IPS DF 6.9 (cell line): Measurements from ENCODE around the gene NDC80.
A peak's percentile ranks its signal among the peaks of the same experiment; 100 is the strongest.

Experiments used
- DNase-seq: peaks from one replicate; pipeline ENCODE4 v3.0.0-alpha.2; 2013; ENCODE audit warnings: low read depth, low spot score
- H3K27ac ChIP-seq: one replicate; pipeline ENCODE4 v1.5.1; 2013; ENCODE audit warnings: low read length, control low read depth
- H3K27me3 ChIP-seq: 2 replicates; pipeline ENCODE4 v1.6.1; 2013; ENCODE audit warnings: mild to moderate bottlenecking, low read length; ENCODE audit not compliant: control insufficient read depth, insufficient read depth
- H3K36me3 ChIP-seq: 2 replicates; pipeline ENCODE4 v1.6.1; 2013; ENCODE audit warnings: low read length; ENCODE audit not compliant: control insufficient read depth, insufficient read depth
- H3K4me1 ChIP-seq: 2 replicates; pipeline ENCODE4 v1.6.1; 2013; ENCODE audit warnings: low read length; ENCODE audit not compliant: control insufficient read depth, insufficient read depth
- H3K4me3 ChIP-seq: 2 replicates; pipeline ENCODE4 v1.5.1; 2013; ENCODE audit warnings: mild to moderate bottlenecking, low read length
- H3K9me3 ChIP-seq: 2 replicates; pipeline ENCODE4 v1.6.1; 2013; ENCODE audit warnings: low read length, inconsistent platforms; ENCODE audit not compliant: control insufficient read depth, insufficient read depth
- WGBS: extraction: QIAGEN DNeasy Blood & Tissue Kit; methylation state at CpG from one replicate; pipeline ENCODE4 v1.1.7; 2013; ENCODE audit warnings: mixed read lengths, missing lambda C conversion rate; ENCODE audit not compliant: insufficient read length, insufficient coverage; 5-methylcytosine and 5-hydroxymethylcytosine counted together

NDC80 gene

GRCh38 chr18:2555895-2556294 is 15.5 kb upstream of the NDC80 start:
- no peak for DNase-seq
- no peaks in the 10 kb centered on the region for H3K4me1 ChIP-seq
- H3K27ac ChIP-seq: no peak overlapping the region
- no peaks in the 10 kb centered on the region for H3K9me3 ChIP-seq
- WGBS: no CpG with 5 or more reads among the region's 4 CpGs
- no peaks in the 10 kb centered on the region for H3K36me3 ChIP-seq
- no peaks in the 10 kb centered on the region for H3K27me3 ChIP-seq
- H3K4me3 ChIP-seq: no peak overlapping the region

GRCh38 chr18:2557536-2557935 is 13.8 kb upstream of the NDC80 start:
- no peaks in the 10 kb centered on the region for H3K27me3 ChIP-seq
- H3K27ac ChIP-seq: no peak overlapping the region
- no peaks in the 10 kb centered on the region for H3K4me1 ChIP-seq
- no peaks in the 10 kb centered on the region for H3K36me3 ChIP-seq
- no peak for DNase-seq
- H3K4me3 ChIP-seq: no peak overlapping the region
- H3K9me3 ChIP-seq: no peaks in the 10 kb centered on the region
- WGBS: no CpG with 5 or more reads among the region's 1 CpG

- DNase-seq: no peak
- no peaks in the 10 kb centered on the region for H3K4me1 ChIP-seq
- H3K4me3 ChIP-seq: no peak overlapping the region
- WGBS: no CpG with 5 or more reads among the region's 1 CpG
- no peaks in the 10 kb centered on the region for H3K27me3 ChIP-seq
- H3K36me3 ChIP-seq: no peaks in the 10 kb centered on the region
- no peak overlapping the region for H3K27ac ChIP-seq
- H3K9me3 ChIP-seq: no peaks in the 10 kb centered on the region
Observed at GRCh38 chr18:2559249-2559648, 12.1 kb upstream of the NDC80 start.

GRCh38 chr18:2564373-2564772 is 7.0 kb upstream of the NDC80 start:
- no peak overlapping the region for H3K4me3 ChIP-seq
- no peaks in the 10 kb centered on the region for H3K4me1 ChIP-seq
- no peaks in the 10 kb centered on the region for H3K36me3 ChIP-seq
- no CpG with 5 or more reads among the region's 1 CpG for WGBS
- H3K27ac ChIP-seq: no peak overlapping the region
- no peaks in the 10 kb centered on the region for H3K9me3 ChIP-seq
- no peaks in the 10 kb centered on the region for H3K27me3 ChIP-seq
- DNase-seq: no peak

GRCh38 chr18:2568129-2568528 is 3.2 kb upstream of the NDC80 start:
- Histone ChIP-seq H3K9me3 (no peaks in the 10 kb centered on the region), H3K36me3 (no peaks in the 10 kb centered on the region), H3K4me3 (no peak overlapping the region), H3K27ac (no peak overlapping the region), H3K4me1 (peaks cover 3% of the 10 kb centered on the region; the same call in 1 of the 2 replicates), H3K27me3 (no peaks in the 10 kb centered on the region)
- DNase-seq: no peak
- WGBS: no CpG with 5 or more reads among the region's 6 CpGs

- Histone ChIP-seq H3K4me3 (no peak overlapping the region), H3K27me3 (no peaks in the 10 kb centered on the region), H3K36me3 (no peaks in the 10 kb centered on the region), H3K4me1 (peaks cover 3% of the 10 kb centered on the region; the same call in 1 of the 2 replicates), H3K9me3 (no peaks in the 10 kb centered on the region), H3K27ac (no peak overlapping the region)
- no peak for DNase-seq
- no CpG with 5 or more reads among the region's 3 CpGs for WGBS
Observed at GRCh38 chr18:2568605-2569004, 2.8 kb upstream of the NDC80 start.

- Histone ChIP-seq H3K4me1 (peaks cover 3% of the 10 kb centered on the region; the same call in 1 of the 2 replicates), H3K27ac (no peak overlapping the region), H3K36me3 (no peaks in the 10 kb centered on the region), H3K9me3 (no peaks in the 10 kb centered on the region), H3K27me3 (no peaks in the 10 kb centered on the region), H3K4me3 (no peak overlapping the region)
- no peak for DNase-seq
- WGBS: no CpG with 5 or more reads among the region's 10 CpGs
Observed at GRCh38 chr18:2569338-2570207, 1.8 kb upstream of the NDC80 start.

- H3K9me3 ChIP-seq: no peaks in the 10 kb centered on the region
- no CpG with 5 or more reads among the region's 16 CpGs for WGBS
- H3K36me3 ChIP-seq: 0 out of 2 replicates have a peak, but pooled peaks cover 5% of the 10 kb centered on the region
- H3K4me3 ChIP-seq: peak overlapping the region; percentile 70
- H3K27me3 ChIP-seq: no peaks in the 10 kb centered on the region
- peaks cover 3% of the 10 kb centered on the region; the same call in 1 of the 2 replicates for H3K4me1 ChIP-seq
- no peak for DNase-seq
- H3K27ac ChIP-seq: no peak overlapping the region
Observed at GRCh38 chr18:2570772-2571199, 571 bp upstream of the NDC80 start.

- Histone ChIP-seq H3K4me1 (peaks cover 3% of the 10 kb centered on the region; the same call in 1 of the 2 replicates), H3K36me3 (0 out of 2 replicates have a peak, but pooled peaks cover 5% of the 10 kb centered on the region), H3K27ac (no peak overlapping the region), H3K27me3 (no peaks in the 10 kb centered on the region), H3K9me3 (no peaks in the 10 kb centered on the region), H3K4me3 (peak overlapping the region; percentile 70; the same call in 1 of the 2 replicates)
- no peak for DNase-seq
- no CpG with 5 or more reads among the region's 1 CpG for WGBS
Observed at GRCh38 chr18:2572171-2572569, 813 bp downstream of the NDC80 start.

GRCh38 chr18:2572892-2573291 is 1.5 kb downstream of the NDC80 start:
- no CpG with 5 or more reads among the region's 5 CpGs for WGBS
- H3K27ac ChIP-seq: no peak overlapping the region
- no peaks in the 10 kb centered on the region for H3K9me3 ChIP-seq
- 0 out of 2 replicates have a peak, but pooled peaks cover 5% of the 10 kb centered on the region for H3K36me3 ChIP-seq
- H3K4me1 ChIP-seq: peaks cover 3% of the 10 kb centered on the region; the same call in 1 of the 2 replicates
- DNase-seq: no peak
- H3K27me3 ChIP-seq: no peaks in the 10 kb centered on the region
- H3K4me3 ChIP-seq: peak overlapping the region; percentile 28; the same call in 1 of the 2 replicates
